K562 (cell line): ENCODE data around the gene MRPL2. TPM values are rescaled to one million over a fixed set of nuclear protein-coding genes. Genes with fewer than 3 reads are reported as not detected.
A peak's percentile ranks its signal among the peaks of the same experiment; 100 is the strongest.

ENCODE experiments used
- ATAC-seq: fragments of 200-7000 bp; cut with Tn5 transposase; 3 replicates; pipeline ENCODE4 v1.9.1; 2020; ENCODE audit warnings: moderate library complexity
- BruUV-seq: library from RNA; stranded (reverse); fragments of 400-500 nt; replicated peaks from 2 replicates; lab custom pipeline; 2021; lab: Mats Ljungman, UMichigan
- CTCF ChIA-PET: fragments of 300-600 bp; formaldehyde crosslinking; extraction: SDS; loops from one replicate; lab custom pipeline; 2021; ENCODE audit warnings: low intra/inter-chr PET ratio; lab: Yijun Ruan, JAX
- POLR2A ChIA-PET: fragments of 300-600, 350-650 bp; sonication (Branson Sonifier 250); formaldehyde crosslinking; extraction: SDS; loops from one replicate; lab custom pipeline; 2021; ENCODE audit warnings: antibody characterized with exemption, inconsistent platforms; lab: Yijun Ruan, JAX
- DNase-seq, 4 experiments: peaks; one replicate each; pipeline versions ENCODE4 v3.0.0 to v3.0.0-alpha.2; 2011 to 2018; ENCODE audit warnings: low spot score in 3 of 4, mixed read lengths in 3 of 4; ENCODE audit errors: extremely low read depth in 1 of 4
- FAIRE-seq: peaks from 2 replicates; lab custom pipeline; 2011; peaks lifted over from hg19 to GRCh38; lab: Jason Lieb, UNC
- H2AFZ ChIP-seq: 2 replicates; pipeline ENCODE4 v1.6.0; 2011; ENCODE audit warnings: low read depth, low read length, control low read depth, inconsistent platforms
- H3K27ac ChIP-seq: fragments of 200-600 bp; 3 replicates; pipeline ENCODE4 v1.8.0; 2011; ENCODE audit warnings: low read depth, mild to moderate bottlenecking, control low read depth, inconsistent platforms, low read length, moderate library complexity, mixed read lengths; ENCODE audit errors: extremely low read depth
- H3K27me3 ChIP-seq, 2 experiments: fragments of 300-600 bp in 1 of 2; 2 replicates in 1 of 2; 3 replicates in 1 of 2; pipeline versions ENCODE4 v1.6.0 to v1.8.0; 2011; ENCODE audit warnings: inconsistent platforms in 2 of 2, low read length in 2 of 2, mild to moderate bottlenecking in 1 of 2, mixed read lengths in 1 of 2, moderate library complexity in 1 of 2; ENCODE audit not compliant: control insufficient read depth in 2 of 2, insufficient read depth in 2 of 2
- H3K36me3 ChIP-seq: fragments of 300-600 bp; 3 replicates; pipeline ENCODE4 v1.8.0; 2011; ENCODE audit warnings: mild to moderate bottlenecking, low read length, inconsistent platforms; ENCODE audit not compliant: control insufficient read depth, insufficient read depth
- H3K4me1 ChIP-seq, 2 experiments: fragments of 200-600 bp in 1 of 2; replicated peaks in 1 of 2; 2 replicates in 1 of 2; 3 replicates in 1 of 2; pipeline versions ENCODE4 v1.5.1 to v1.8.0; 2011; ENCODE audit warnings: inconsistent platforms in 2 of 2, low read length in 2 of 2, mild to moderate bottlenecking in 1 of 2, mixed read lengths in 1 of 2, moderate library complexity in 1 of 2; ENCODE audit not compliant: control insufficient read depth in 2 of 2, insufficient read depth in 2 of 2
- H3K4me2 ChIP-seq: 2 replicates; pipeline ENCODE4 v1.6.1; 2011; ENCODE audit warnings: low read length, control low read depth, inconsistent platforms, mixed read lengths; ENCODE audit not compliant: insufficient read depth
- H3K4me3 ChIP-seq: fragments of 200-600 bp; sonication (generic), shearing (Covaris generic); 2 replicates; pipeline ENCODE4 v1.5.1; 2016; ENCODE audit warnings: control low read depth, inconsistent platforms
- H3K79me2 ChIP-seq: fragments of 200-600 bp; 3 replicates; pipeline ENCODE4 v1.8.0; 2011; ENCODE audit warnings: low read length, inconsistent platforms; ENCODE audit not compliant: control insufficient read depth, insufficient read depth
- H3K9ac ChIP-seq, 2 experiments: 2 replicates each; pipeline versions ENCODE4 v1.6.0 to v1.6.1; 2011; ENCODE audit warnings: low read depth in 2 of 2, low read length in 2 of 2, control low read depth in 1 of 2, inconsistent platforms in 1 of 2, mild to moderate bottlenecking in 1 of 2, mixed read lengths in 1 of 2; ENCODE audit not compliant: insufficient read depth in 1 of 2
- H3K9me1 ChIP-seq: one replicate; pipeline ENCODE4 v1.6.0; 2011; ENCODE audit warnings: inconsistent platforms, mild to moderate bottlenecking, low read length, moderate library complexity; ENCODE audit not compliant: control insufficient read depth, insufficient read depth
- H3K9me3 ChIP-seq: replicated peaks from 2 replicates; pipeline ENCODE4 v1.5.1; 2011; ENCODE audit warnings: low read depth, low read length, inconsistent platforms; ENCODE audit not compliant: control insufficient read depth, insufficient read depth
- H4K20me1 ChIP-seq: replicated peaks from 2 replicates; pipeline ENCODE4 v1.6.1; 2011; ENCODE audit warnings: low read length, inconsistent platforms, mixed read lengths; ENCODE audit not compliant: control insufficient read depth, insufficient read depth
- CUX1 ChIP-seq: fragments of 200-800 bp; sonication (Bioruptor generic); IDR thresholded peaks from 2 replicates; pipeline ENCODE4 v1.6.1; 2016; ENCODE audit warnings: missing genetic modification characterization, missing compliant biosample characterization
- MYNN ChIP-seq, 2 experiments: sonication (generic); formaldehyde crosslinking in 1 of 2; IDR thresholded peaks; 2 replicates each; pipeline versions ENCODE4 v1.5.0 to v1.6.1; 2016 to 2020; ENCODE audit warnings: antibody characterized with exemption in 1 of 2, missing genetic modification reagents in 1 of 2
- ZNF717 ChIP-seq: fragments of 250-450 bp; sonication (Bioruptor Pico); IDR thresholded peaks from 2 replicates; pipeline ENCODE4 v1.5.0; 2021
- WGBS: fragments of 100-300 bp; shearing (Covaris generic); methylation state at CpG from one replicate; pipeline ENCODE4 v1.1.6; 2016; ENCODE audit warnings: low coverage, mixed read lengths; ENCODE audit not compliant: insufficient coverage; ENCODE audit errors: missing lambda C conversion rate; 5-methylcytosine and 5-hydroxymethylcytosine counted together
- in situ Hi-C: fragments of 300-500 bp; cut with MboI; formaldehyde crosslinking; loops from 4 replicates; pipeline ENCODE4 v1.15.0; 2018; ENCODE audit warnings: inconsistent platforms, mixed read lengths
- intact Hi-C: fragments of 100-400 bp; cut with micrococcal nuclease; formaldehyde crosslinking; loops from 2 replicates; pipeline ENCODE4 v1.14.2; 2022
- polyA plus RNA-seq, 8 experiments: library from polyadenylated mRNA; depleted of rRNA in 4 of 8; stranded (reverse) in 5 of 8; unstranded in 3 of 8; fragments of >200 nt; fragmentation: Nextera tagmentation in 2 of 8; fragmentation: Illumina TruSeq in 1 of 8; extraction: Ambion mirVana in 2 of 8; extraction: Trizol in 1 of 8; gene quantifications; 2 replicates each; pipeline versions ENCODE4 v1.2.1 to v1.2.3, GENCODE V29; 2011 to 2014; ENCODE audit warnings: inconsistent platforms in 1 of 8, missing spikeins in 1 of 8
- total RNA-seq, 7 experiments: library from RNA; depleted of rRNA in 6 of 7; stranded (reverse); fragments of >200 nt in 6 of 7; fragmentation: Illumina TruSeq in 2 of 7; extraction: Trizol in 2 of 7; gene quantifications; 2 replicates each; pipeline versions ENCODE4 v1.2.1 to v1.2.3, GENCODE V29; 2011 to 2021; ENCODE audit warnings: low replicate concordance in 1 of 7

MRPL2 gene
- total and polyA plus RNA-seq, 9 of the 15 experiments (the other 6 are each of a cell fraction or from before 2014, with no cell fraction given), result 63.1 to 262 (median 121) TPM

- TF ChIP-seq CUX1 (CRISPR knock-in tag), result no peak
These were observed 2.6 kb upstream of the MRPL2 start (continued) for GRCh38 chr6:43061861-43062260.

DNA sequence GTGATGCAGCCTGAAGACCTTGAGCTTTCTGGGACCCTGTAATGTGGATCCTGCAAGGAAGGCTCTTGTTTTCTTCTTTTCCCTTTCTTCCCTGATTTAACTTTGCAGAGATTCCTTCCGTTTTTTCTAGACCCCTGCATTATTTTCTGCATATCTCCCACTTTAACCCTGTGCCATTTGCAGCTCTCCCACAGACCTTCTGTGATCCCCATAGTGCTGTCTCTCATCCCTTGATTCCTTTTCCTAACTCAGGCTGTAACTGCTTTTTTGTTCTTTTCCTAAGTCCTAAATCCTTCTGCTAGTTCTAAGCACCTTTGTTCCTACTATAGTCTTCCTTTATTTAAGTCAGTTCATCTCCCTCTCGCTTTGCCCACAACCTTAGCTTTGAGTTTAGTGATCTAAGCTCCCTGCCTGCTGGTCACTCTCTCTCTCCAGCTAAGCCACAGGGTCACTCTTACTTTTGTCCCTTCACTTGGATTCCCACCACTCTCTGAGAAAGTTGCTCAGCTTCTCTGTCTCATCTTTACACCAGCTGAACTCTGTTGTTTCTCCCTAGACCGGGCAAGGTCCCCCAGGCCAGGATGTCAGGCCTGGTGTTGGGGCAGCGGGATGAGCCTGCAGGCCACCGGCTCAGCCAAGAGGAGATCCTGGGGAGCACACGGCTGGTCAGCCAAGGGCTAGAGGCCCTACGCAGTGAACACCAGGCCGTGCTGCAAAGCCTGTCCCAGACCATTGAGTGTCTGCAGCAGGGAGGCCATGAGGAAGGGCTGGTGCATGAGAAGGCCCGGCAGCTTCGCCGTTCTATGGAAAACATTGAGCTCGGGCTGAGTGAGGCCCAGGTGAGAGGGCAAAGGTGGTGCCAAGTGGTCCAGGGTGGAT is 1.8 kb upstream of the MRPL2 start:
- ChIA-PET POLR2A (interaction anchor here (0.6 to 1.0 kb wide), 6 partner anchors 10 to 161 kb away, joined by 3 to 5 read pairs (median 4); partner anchors contain the start of gene PTK7), CTCF (no interaction called here)
- no peak for FAIRE-seq
- peak overlapping the region in 1 of 2 experiments; percentile 81; a peak in 2 of 4 replicates for H3K9ac ChIP-seq
- in situ Hi-C loops, result no loop called here
- no peaks in the 10 kb centered on the region for H3K27me3 ChIP-seq
- no peak for DNase-seq
- H3K9me3 ChIP-seq, result no peaks in the 10 kb centered on the region
- no peaks in the 10 kb centered on the region for H3K9me1 ChIP-seq
- no peaks in the 10 kb centered on the region for H4K20me1 ChIP-seq
- intact Hi-C loops, result no loop called here
- peaks cover 27% of the 10 kb centered on the region for H3K36me3 ChIP-seq
- no peak overlapping the region for H3K4me3 ChIP-seq
- peak overlapping the region; percentile 96 for H3K4me2 ChIP-seq
- peaks cover 21% of the 10 kb centered on the region for H3K79me2 ChIP-seq
- WGBS, result 55% methylated on average over 12 of the region's 12 CpGs
- 0 out of 2 replicates have a peak overlapping the region, but pooled peaks have one; percentile 98 for H2AFZ ChIP-seq
- TF ChIP-seq ZNF717 (CRISPR knock-in tag), result no peak
- no peak for TF ChIP-seq MYNN (IDR thresholded peaks at IDR 0.05)
- TF ChIP-seq MYNN (CRISPR knock-in tag; IDR thresholded peaks at IDR 0.05), result 0 out of 2 replicates have a peak, but pooled peaks have one; percentile 49
- TSS peak; percentile 66 for BruUV-seq
- no peak overlapping the region; the same call in 2 of the 3 replicates for H3K27ac ChIP-seq
- peaks cover 15 to 17% of the 10 kb centered on the region in 2 experiments for H3K4me1 ChIP-seq
- ATAC-seq, result no peak
